Lower leg skin (tissue), 4 donors: Measurements from ENCODE around the gene BAZ1B. TPM values are rescaled to one million over a fixed set of nuclear protein-coding genes. Genes with fewer than 3 reads are reported as not detected.

Experiments used
- DNase-seq, 2 donors: peaks; one replicate each; pipeline ENCODE4 v3.0.0-alpha.2; 2019; ENCODE audit warnings: low spot score in 2 of 2
- H3K4me3 ChIP-seq: fragments of 200-600 bp; sonication (generic); 2 replicates; pipeline ENCODE4 v1.5.1; 2017; ENCODE audit warnings: mild to moderate bottlenecking, low read depth; ENCODE audit not compliant: poor library complexity, severe bottlenecking
- POLR2A ChIP-seq, 2 donors: fragments of 450-650 bp; IDR thresholded peaks; one replicate each; pipeline ENCODE4 v1.6.1; 2016 to 2017; ENCODE audit warnings: antibody characterized with exemption in 2 of 2, mild to moderate bottlenecking in 1 of 2, moderate library complexity in 1 of 2
- WGBS, 2 donors: methylation state at CpG; one replicate each; pipeline ENCODE4 v1.1.5; 2018; 5-methylcytosine and 5-hydroxymethylcytosine counted together
- intact Hi-C: fragments of 100-400 bp; cut with DNase I; formaldehyde crosslinking; loops from one replicate; pipeline ENCODE4 v1.15.0; 2023; ENCODE audit warnings: low total_unique reads
- total RNA-seq, 4 donors: library from RNA; depleted of rRNA; stranded (reverse); fragments of >200 nt; gene quantifications; one replicate each; pipeline ENCODE4 v1.1.0, GENCODE V29; 2016
- TF ChIP-seq, protein P1 (sequence below), 3 donors: fragments of 450-650 bp; IDR thresholded peaks; one replicate each; pipeline ENCODE4 v1.5.1; 2016; ENCODE audit warnings: antibody characterized with exemption in 3 of 3, mild to moderate bottlenecking in 3 of 3, moderate library complexity in 2 of 3

The BAZ1B gene
- total RNA-seq, 4 donors from 2014 or later = 22.6 to 33.6 (median 28.8) TPM

DNA sequence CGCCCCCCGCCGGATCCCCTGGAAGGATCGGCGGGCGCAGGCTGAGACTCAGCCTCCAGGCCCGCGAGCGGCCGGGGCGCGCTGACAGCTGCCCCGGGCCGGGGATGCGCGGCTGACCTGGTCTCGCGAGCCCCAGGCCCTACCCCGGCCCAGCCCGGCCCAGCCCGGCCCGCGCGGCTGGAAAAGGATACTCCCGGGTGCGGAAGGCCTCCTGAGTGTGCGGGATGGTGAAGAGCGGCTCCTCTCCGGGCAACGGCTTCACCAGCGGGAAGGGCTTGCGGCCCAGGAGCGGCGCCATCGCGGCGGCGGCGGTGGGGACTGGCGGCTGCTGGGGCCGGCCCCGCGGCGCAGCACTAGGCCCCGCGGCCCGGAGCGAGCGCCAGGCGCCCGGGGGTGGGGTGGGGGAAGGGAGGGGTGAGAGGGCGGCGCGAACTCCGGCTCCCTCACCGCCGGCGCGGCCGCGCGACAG lies 423 bp downstream of the BAZ1B start:
- no peak for TF ChIP-seq POLR2A (IDR thresholded peaks at IDR 0.05)
- TF ChIP-seq, protein P1, sequence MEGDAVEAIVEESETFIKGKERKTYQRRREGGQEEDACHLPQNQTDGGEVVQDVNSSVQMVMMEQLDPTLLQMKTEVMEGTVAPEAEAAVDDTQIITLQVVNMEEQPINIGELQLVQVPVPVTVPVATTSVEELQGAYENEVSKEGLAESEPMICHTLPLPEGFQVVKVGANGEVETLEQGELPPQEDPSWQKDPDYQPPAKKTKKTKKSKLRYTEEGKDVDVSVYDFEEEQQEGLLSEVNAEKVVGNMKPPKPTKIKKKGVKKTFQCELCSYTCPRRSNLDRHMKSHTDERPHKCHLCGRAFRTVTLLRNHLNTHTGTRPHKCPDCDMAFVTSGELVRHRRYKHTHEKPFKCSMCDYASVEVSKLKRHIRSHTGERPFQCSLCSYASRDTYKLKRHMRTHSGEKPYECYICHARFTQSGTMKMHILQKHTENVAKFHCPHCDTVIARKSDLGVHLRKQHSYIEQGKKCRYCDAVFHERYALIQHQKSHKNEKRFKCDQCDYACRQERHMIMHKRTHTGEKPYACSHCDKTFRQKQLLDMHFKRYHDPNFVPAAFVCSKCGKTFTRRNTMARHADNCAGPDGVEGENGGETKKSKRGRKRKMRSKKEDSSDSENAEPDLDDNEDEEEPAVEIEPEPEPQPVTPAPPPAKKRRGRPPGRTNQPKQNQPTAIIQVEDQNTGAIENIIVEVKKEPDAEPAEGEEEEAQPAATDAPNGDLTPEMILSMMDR (IDR thresholded peaks at IDR 0.05) = no peak
- H3K4me3 ChIP-seq = peak overlapping the region; percentile 96
- intact Hi-C loops = no loop called here
- DNase-seq = peak in 1 of 2 donors; percentile 87
- WGBS, 2 donors = 0 to 3% methylated on average over 4 to 20 of the region's 62 CpGs

DNA sequence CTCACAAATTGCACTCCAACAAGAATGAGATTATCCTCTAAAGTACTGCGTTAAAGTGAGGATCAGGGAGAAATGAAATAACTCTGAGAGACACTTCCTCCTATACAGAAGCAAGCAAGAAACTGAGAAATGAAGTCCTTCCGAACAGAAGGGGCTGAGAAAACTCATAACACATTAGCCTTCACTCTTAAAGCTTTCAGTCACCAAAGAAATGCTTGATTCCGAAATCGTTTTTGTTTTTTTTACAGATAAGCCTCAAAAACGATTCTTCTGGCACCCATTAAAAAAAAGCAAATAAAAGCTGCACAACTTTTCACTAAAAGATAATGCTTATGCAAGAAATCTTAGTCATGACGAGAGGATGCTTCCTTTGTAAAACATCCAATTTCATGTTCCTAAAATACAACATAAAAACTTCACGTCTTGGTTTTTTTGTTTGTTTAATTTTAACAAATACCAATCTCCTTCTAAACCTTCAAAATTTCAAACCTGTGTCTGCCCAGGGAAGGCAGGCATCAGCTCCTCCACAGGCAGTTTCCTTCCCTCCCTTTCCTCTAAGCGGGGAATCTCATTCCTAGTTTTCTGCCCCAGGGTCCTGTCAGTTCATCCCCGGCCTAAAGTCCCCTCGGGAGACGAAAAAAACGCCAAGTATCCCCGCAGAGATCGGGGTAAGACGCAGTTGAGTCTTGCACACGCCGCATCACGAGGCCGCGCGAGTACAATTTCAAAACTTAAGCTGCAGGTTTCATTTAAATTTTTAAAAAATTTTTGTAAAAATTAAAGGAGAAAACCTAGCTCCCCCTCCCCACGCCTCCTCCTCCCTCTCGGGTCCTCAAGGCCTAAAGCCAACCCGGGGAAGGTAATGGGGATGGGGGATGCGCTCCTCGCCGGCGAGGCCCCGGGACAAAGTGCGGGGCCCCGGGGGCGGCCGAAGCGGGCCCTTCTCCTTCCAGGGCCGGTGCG lies 1.1 kb downstream of the BAZ1B start:
- H3K4me3 ChIP-seq = peak overlapping the region; percentile 96
- no peak for DNase-seq
- 0 to 1% methylated on average over 33 to 36 of the region's 36 CpGs for WGBS, 2 donors
- TF ChIP-seq, protein P1 (IDR thresholded peaks at IDR 0.05) = no peak
- TF ChIP-seq POLR2A (IDR thresholded peaks at IDR 0.05) = no peak
- intact Hi-C loops = no loop called here

DNA sequence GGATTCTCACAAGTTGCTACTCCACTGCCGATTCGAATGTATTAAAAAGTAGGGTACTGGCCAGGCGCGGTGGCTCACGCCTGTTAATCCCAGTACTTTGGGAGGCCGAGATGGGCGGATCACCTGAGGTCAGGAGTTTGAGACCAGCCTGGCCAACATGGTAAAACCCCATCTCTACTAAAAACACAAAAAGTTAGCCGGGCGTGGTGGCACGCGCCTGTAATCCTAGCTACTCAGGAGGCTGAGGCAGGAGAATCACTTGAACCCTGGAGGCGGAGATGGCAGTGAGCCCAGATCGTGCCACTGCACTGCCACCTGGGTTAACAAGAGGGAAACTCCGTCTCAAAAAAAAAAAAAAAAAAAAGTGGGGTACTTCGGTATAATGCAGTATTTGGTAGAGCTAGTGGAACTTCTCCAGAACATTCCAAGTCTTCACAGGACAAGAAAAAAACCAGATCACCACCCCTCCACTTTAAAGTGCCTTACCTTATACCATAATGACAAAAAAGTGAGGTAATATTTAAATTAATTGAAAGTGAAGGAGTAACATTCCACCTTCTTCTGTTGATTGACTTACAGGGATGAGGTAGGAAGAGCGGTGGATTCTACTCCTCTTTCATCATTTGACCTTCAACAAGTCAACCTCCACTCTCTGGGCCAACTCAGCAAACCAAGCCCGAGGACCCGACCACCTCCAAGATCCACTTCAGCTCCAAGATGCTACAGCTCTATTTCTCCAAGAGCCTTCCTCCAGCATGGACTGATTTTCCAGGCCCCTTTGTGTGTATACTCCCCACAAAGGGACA lies 2.0 kb downstream of the BAZ1B start:
- no peak for TF ChIP-seq POLR2A (IDR thresholded peaks at IDR 0.05)
- TF ChIP-seq, protein P1 (IDR thresholded peaks at IDR 0.05) = no peak
- WGBS, 2 donors = 60 to 66% methylated on average over 18 of the region's 18 CpGs
- H3K4me3 ChIP-seq = no peak overlapping the region
- intact Hi-C loops = no loop called here
- peak in 1 of 2 donors; percentile 82 for DNase-seq

DNA sequence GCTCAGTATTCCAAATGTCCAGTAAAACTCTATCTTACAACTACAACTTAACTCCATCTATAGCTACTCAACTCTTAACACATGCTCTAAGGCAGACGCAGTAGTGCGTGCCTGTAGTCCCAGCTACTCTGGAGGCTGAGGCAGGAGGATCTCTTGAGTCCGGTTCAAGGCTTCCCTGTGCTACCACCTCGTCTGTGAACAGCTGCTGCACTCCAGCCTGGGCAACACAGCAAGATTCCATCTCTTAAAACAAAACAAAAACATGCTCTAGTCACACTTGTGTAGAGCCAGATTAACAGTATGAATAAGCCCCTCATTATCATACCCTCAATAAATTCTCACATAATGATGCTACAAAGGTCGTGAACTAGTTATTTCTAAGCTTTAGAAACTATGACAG lies 3.6 kb downstream of the BAZ1B start:
- no peak overlapping the region for H3K4me3 ChIP-seq
- DNase-seq = peak in 1 of 2 donors; percentile 13
- no peak for TF ChIP-seq POLR2A (IDR thresholded peaks at IDR 0.05)
- TF ChIP-seq, protein P1 (IDR thresholded peaks at IDR 0.05) = no peak
- WGBS, 2 donors = 82 to 84% methylated on average over 5 of the region's 5 CpGs
- intact Hi-C loops = no loop called here

DNA sequence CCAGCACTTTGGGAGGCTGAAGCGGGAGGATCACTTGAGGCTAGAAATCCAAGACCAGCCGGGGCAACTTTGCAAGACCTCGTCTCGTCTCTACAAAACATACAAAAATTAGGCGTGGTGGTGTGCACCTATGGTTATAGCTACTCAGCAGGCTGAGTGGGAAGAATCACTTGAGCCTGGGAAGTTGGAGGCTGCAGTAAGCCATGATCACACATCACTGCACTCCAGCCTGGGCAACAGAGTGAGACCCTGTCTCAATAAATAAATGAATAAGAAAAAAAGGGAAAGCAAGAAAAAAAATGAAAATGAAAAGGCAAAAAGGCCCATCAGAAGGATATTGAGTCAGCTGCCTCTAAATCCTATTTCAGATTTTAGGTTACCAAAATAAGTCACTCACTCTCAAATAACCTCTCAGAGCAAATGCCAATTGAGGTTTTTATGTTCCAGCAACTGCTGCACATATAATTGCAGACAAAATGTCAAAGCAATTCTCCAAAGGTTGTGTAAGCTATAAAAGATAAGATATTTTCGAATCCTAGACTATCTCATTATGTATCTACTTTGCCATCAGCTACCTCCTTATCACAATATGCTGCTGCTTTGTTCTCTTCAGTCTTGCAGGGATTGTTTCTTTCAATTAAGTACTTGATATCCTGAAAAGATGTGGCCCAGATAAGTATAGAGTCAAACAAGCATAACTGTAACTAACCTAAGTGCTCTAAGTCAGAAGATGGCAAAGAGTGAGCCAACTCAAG lies 4.7 kb downstream of the BAZ1B start:
- intact Hi-C loops = no loop called here
- no peak for DNase-seq
- 86 to 88% methylated on average over 6 of the region's 6 CpGs for WGBS, 2 donors
- no peak overlapping the region for H3K4me3 ChIP-seq
- no peak for TF ChIP-seq POLR2A (IDR thresholded peaks at IDR 0.05)
- TF ChIP-seq, protein P1 (IDR thresholded peaks at IDR 0.05) = no peak
